GM04503 (cell line): ENCODE results near the gene INS.

Source experiments
- DNase-seq: peaks from one replicate; pipeline ENCODE4 v3.0.0-alpha.2; 2012; ENCODE audit warnings: low read depth

INS gene

DNA sequence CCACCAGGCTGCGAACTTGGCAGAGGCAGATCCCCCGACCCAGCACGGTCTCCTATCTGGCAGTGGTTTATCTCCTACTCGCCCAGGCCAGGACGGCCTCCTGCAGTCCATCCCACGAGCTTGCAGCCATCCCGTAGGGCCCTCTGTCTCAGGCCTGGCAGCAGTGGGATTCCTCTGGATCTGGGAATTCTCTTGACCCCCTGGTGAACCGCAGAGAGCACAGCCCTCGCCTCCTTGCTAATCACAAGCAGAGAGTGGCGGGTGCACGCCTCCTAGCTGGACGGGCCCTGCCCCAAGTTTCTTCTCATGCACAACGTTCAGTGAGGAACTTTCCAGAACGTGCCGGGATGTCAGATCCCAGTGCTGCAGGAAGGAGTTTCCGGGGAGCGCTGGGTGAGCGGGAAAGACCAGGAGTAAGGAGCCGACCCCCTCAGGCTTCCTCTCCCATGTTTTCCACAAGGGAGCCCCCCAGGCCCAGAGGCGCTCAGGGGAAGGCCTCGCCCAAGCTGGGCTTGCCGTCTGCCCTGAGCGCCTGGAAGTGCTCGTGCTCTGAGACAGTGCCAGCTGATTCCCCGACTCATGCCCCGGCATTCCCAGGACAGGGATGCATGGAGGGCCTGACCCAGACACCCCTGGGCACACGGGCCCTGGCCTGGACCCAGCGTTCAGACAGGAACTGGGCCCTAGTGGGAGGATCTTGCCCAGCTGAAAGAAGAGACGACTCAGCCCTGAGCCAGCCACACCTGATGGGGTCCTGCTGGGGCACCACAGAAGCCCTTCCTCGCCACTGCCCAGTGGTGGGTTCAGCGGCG lies 46.4 kb downstream of the INS start:
- DNase-seq = no peak

DNA sequence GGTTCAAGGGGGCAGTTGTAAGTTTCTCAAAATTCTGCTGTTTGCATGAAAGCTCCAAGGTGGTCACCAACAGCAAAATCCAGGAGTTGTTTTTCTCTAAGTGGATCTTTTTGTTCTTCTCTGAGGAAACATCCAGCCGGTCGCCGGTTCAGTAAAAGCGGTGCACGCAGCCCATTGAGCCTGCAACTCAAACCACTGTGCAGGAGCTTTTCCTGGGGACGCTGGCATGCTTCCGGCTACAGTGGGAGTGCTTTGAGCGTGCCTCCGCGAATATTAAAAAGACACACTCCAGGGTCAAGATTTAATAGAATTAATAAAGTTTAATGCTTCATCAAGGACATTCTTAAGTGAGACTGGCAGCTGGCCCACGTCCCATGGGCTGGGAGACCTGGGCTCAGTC lies 47.2 kb downstream of the INS start:
- no peak for DNase-seq

DNA sequence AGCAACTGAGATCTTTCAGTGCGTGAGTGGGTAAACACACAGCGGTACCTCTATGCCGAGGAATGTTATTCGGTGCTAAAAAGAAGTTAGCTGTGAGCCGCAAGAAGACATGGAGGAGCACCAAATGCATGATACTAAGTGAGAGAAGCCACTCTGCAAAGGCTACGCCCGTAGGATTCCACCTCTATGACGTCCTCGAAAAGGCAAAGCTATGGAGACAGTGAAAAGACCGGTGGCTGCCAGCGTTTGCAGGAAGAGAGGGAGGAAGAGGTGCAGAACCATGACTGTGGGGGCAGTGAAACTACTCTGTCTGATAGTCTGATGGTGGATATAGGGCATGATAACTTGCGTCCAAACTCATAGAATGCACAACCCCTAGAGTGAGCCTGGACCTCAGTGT lies 50.5 kb downstream of the INS start:
- DNase-seq = no peak
